ENCODE results near the gene CDKN1A.

The CDKN1A gene

DNA sequence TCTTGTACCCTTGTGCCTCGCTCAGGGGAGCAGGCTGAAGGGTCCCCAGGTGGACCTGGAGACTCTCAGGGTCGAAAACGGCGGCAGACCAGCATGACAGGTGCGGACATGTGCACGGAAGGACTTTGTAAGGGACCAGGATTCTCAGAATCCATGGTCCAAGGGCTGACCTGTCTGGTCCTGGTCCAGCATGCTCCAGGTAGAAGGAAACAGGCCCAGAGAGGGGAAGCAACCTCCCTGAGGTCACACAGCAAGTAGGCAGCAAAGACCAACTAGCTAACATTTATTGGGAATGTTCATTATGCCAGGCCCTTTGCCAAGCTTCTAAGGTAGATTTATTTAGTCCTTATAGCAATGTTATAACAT is 5.9 kb downstream of the CDKN1A start:
- H3K27ac ChIP-seq (ENCODE audit: low read length), result no peak overlapping the region
- no peaks in the 10 kb centered on the region for H4K20me1 ChIP-seq (ENCODE audit: insufficient read depth, low read length)
- peaks cover 30% of the 10 kb centered on the region for H3F3A ChIP-seq (ENCODE audit: insufficient read depth, low read length)
- peaks cover 38% of the 10 kb centered on the region for H3K79me2 ChIP-seq (ENCODE audit: low read length)
- no peak overlapping the region for H3K9ac ChIP-seq (ENCODE audit: low read length)
- H3K4me2 ChIP-seq (ENCODE audit: low read depth, low read length), result no peak overlapping the region
- no peaks in the 10 kb centered on the region for H3K36me3 ChIP-seq (replicated peaks; ENCODE audit: insufficient read depth, low read length)
- H3K4me3 ChIP-seq (ENCODE audit: low read length), result no peak overlapping the region
- H2AFZ ChIP-seq (ENCODE audit: low read length), result no peak overlapping the region
- H3K9me3 ChIP-seq (replicated peaks; ENCODE audit: insufficient read depth, low read length), result no peaks in the 10 kb centered on the region
- no peak for TF ChIP-seq EZH2 (optimal IDR thresholded peaks at IDR 0.05; ENCODE audit: low read depth, low read length)
- TF ChIP-seq EZH2phosphoT487 (IDR thresholded peaks at IDR 0.05; ENCODE audit: low read length), result no peak
- TF ChIP-seq, protein P1, sequence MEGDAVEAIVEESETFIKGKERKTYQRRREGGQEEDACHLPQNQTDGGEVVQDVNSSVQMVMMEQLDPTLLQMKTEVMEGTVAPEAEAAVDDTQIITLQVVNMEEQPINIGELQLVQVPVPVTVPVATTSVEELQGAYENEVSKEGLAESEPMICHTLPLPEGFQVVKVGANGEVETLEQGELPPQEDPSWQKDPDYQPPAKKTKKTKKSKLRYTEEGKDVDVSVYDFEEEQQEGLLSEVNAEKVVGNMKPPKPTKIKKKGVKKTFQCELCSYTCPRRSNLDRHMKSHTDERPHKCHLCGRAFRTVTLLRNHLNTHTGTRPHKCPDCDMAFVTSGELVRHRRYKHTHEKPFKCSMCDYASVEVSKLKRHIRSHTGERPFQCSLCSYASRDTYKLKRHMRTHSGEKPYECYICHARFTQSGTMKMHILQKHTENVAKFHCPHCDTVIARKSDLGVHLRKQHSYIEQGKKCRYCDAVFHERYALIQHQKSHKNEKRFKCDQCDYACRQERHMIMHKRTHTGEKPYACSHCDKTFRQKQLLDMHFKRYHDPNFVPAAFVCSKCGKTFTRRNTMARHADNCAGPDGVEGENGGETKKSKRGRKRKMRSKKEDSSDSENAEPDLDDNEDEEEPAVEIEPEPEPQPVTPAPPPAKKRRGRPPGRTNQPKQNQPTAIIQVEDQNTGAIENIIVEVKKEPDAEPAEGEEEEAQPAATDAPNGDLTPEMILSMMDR (IDR thresholded peaks at IDR 0.05; ENCODE audit: low read length), result no peak
- no peaks in the 10 kb centered on the region for H3K27me3 ChIP-seq (replicated peaks; ENCODE audit: insufficient read depth, low read length)
- peaks cover 20% of the 10 kb centered on the region for H3K4me1 ChIP-seq (ENCODE audit: low read length)
- H3K9me2 ChIP-seq (replicated peaks; ENCODE audit: insufficient read depth, low read length), result no peaks in the 10 kb centered on the region
- no peak for DNase-seq

GRCh38 chr6:36685166-36685924 is 6.8 kb downstream of the CDKN1A start:
- H3K9me2 ChIP-seq (replicated peaks; ENCODE audit: insufficient read depth, low read length), result no peaks in the 10 kb centered on the region
- H3F3A ChIP-seq (ENCODE audit: insufficient read depth, low read length), result peaks cover 23% of the 10 kb centered on the region
- no peaks in the 10 kb centered on the region for H4K20me1 ChIP-seq (ENCODE audit: insufficient read depth, low read length)
- no peak overlapping the region for H3K9ac ChIP-seq (ENCODE audit: low read length)
- H3K27me3 ChIP-seq (replicated peaks; ENCODE audit: insufficient read depth, low read length), result no peaks in the 10 kb centered on the region
- H3K9me3 ChIP-seq (replicated peaks; ENCODE audit: insufficient read depth, low read length), result no peaks in the 10 kb centered on the region
- H3K36me3 ChIP-seq (replicated peaks; ENCODE audit: insufficient read depth, low read length), result no peaks in the 10 kb centered on the region
- H3K4me3 ChIP-seq (ENCODE audit: low read length), result no peak overlapping the region
- H3K4me2 ChIP-seq (ENCODE audit: low read depth, low read length), result no peak overlapping the region
- H2AFZ ChIP-seq (ENCODE audit: low read length), result no peak overlapping the region
- DNase-seq, result no peak
- H3K79me2 ChIP-seq (ENCODE audit: low read length), result peaks cover 32% of the 10 kb centered on the region
- no peak for TF ChIP-seq EZH2phosphoT487 (IDR thresholded peaks at IDR 0.05; ENCODE audit: low read length)
- TF ChIP-seq, protein P1 (IDR thresholded peaks at IDR 0.05; ENCODE audit: low read length), result no peak
- no peak for TF ChIP-seq EZH2 (optimal IDR thresholded peaks at IDR 0.05; ENCODE audit: low read depth, low read length)
- H3K27ac ChIP-seq (ENCODE audit: low read length), result no peak overlapping the region
- H3K4me1 ChIP-seq (ENCODE audit: low read length), result peaks cover 20% of the 10 kb centered on the region

GRCh38 chr6:36685926-36686667 is 7.6 kb downstream of the CDKN1A start:
- peaks cover 20% of the 10 kb centered on the region for H3K4me1 ChIP-seq (ENCODE audit: low read length)
- no peaks in the 10 kb centered on the region for H4K20me1 ChIP-seq (ENCODE audit: insufficient read depth, low read length)
- H3K9me3 ChIP-seq (replicated peaks; ENCODE audit: insufficient read depth, low read length), result no peaks in the 10 kb centered on the region
- no peak overlapping the region for H3K9ac ChIP-seq (ENCODE audit: low read length)
- no peaks in the 10 kb centered on the region for H3K36me3 ChIP-seq (replicated peaks; ENCODE audit: insufficient read depth, low read length)
- no peak for DNase-seq
- H3F3A ChIP-seq (ENCODE audit: insufficient read depth, low read length), result peaks cover 16% of the 10 kb centered on the region
- H3K79me2 ChIP-seq (ENCODE audit: low read length), result peaks cover 26% of the 10 kb centered on the region
- H2AFZ ChIP-seq (ENCODE audit: low read length), result no peak overlapping the region
- no peaks in the 10 kb centered on the region for H3K9me2 ChIP-seq (replicated peaks; ENCODE audit: insufficient read depth, low read length)
- no peak overlapping the region for H3K27ac ChIP-seq (ENCODE audit: low read length)
- H3K4me2 ChIP-seq (ENCODE audit: low read depth, low read length), result no peak overlapping the region
- no peaks in the 10 kb centered on the region for H3K27me3 ChIP-seq (replicated peaks; ENCODE audit: insufficient read depth, low read length)
- no peak overlapping the region for H3K4me3 ChIP-seq (ENCODE audit: low read length)
- TF ChIP-seq, protein P1 (IDR thresholded peaks at IDR 0.05; ENCODE audit: low read length), result no peak
- TF ChIP-seq EZH2 (optimal IDR thresholded peaks at IDR 0.05; ENCODE audit: low read depth, low read length) (no peak), EZH2phosphoT487 (IDR thresholded peaks at IDR 0.05; ENCODE audit: low read length) (no peak)

Measured in MM.1S (cell line).